ENCODE results near the gene KIAA0232. TPM values are rescaled to one million over a fixed set of nuclear protein-coding genes. Genes with fewer than 3 reads are reported as not detected.

KIAA0232 gene
- total RNA-seq, 1 experiment from 2014 or later, result 28.5 TPM

- H3K79me2 ChIP-seq (ENCODE audit: insufficient read depth, low read length), result peaks cover 2% of the 10 kb centered on the region; the same call in 1 of the 2 replicates
These were observed 63.0 kb downstream of the KIAA0232 start for GRCh38 chr4:6845574-6845973.

More at GRCh38 chr4:6845574-6845973, 63.0 kb downstream of the KIAA0232 start:
- Histone ChIP-seq H3K4me1 (ENCODE audit: insufficient read depth, low read length) (peaks cover 11% of the 10 kb centered on the region), H3K23ac (ENCODE audit: insufficient read length, low read depth, low read length) (no peak overlapping the region), H2BK5ac (ENCODE audit: insufficient read length, low read length) (no peak overlapping the region), H3K14ac (ENCODE audit: insufficient read depth, low read length) (no peak overlapping the region), H3K4ac (ENCODE audit: low read depth, low read length) (no peak overlapping the region), H4K5ac (ENCODE audit: insufficient read length, low read depth, low read length) (no peak overlapping the region), H2BK120ac (ENCODE audit: low read depth, low read length, poor library complexity, severe bottlenecking) (no peak overlapping the region), H3K56ac (ENCODE audit: insufficient read length, low read depth, low read length) (no peak overlapping the region), H2AK5ac (ENCODE audit: insufficient read length, low read length) (no peak overlapping the region), H2BK20ac (ENCODE audit: low read depth, low read length, poor library complexity, severe bottlenecking) (no peak overlapping the region), H3K79me1 (ENCODE audit: insufficient read depth, low read depth, low read length, poor library complexity, severe bottlenecking) (no peaks in the 10 kb centered on the region), H4K8ac (replicated peaks; ENCODE audit: insufficient read length, low read depth, low read length) (no peak overlapping the region), H3K4me2 (ENCODE audit: insufficient read depth, insufficient read length, low read length) (no peak overlapping the region), H3K9ac (ENCODE audit: extremely low read depth, insufficient read length, low read length) (no peak overlapping the region), H3K27ac (ENCODE audit: insufficient read length, low read depth, low read length) (no peak overlapping the region), H3K23me2 (ENCODE audit: insufficient read length, low read depth, low read length, poor library complexity, severe bottlenecking) (no peaks in the 10 kb centered on the region), H2AFZ (ENCODE audit: low read length) (no peak overlapping the region), H3K9me3 (ENCODE audit: control insufficient read depth, low read depth, low read length) (no peaks in the 10 kb centered on the region), H2BK15ac (ENCODE audit: low read depth, low read length) (no peak overlapping the region), H4K20me1 (ENCODE audit: control insufficient read depth, insufficient read depth, insufficient read length) (no peaks in the 10 kb centered on the region), H2BK12ac (ENCODE audit: insufficient read length, low read depth, low read length) (no peak overlapping the region), H4K91ac (ENCODE audit: insufficient read length, low read depth, low read length) (no peak overlapping the region), H3K27me3 (ENCODE audit: insufficient read depth, low read length) (no peaks in the 10 kb centered on the region), H3K18ac (ENCODE audit: insufficient read length, low read depth, low read length) (no peak overlapping the region), H3T11ph (ENCODE audit: low read length) (no peak overlapping the region)
- Mint-ChIP-seq H3K27me3 (ENCODE audit: low read depth) (no peaks in the 10 kb centered on the region), H3K4me3 (no peak overlapping the region), H3K27ac (peak overlapping the region in 1 of 3 experiments; percentile 90; a peak in 2 of 7 replicates), H3K4me1 (peaks cover 46 to 59% of the 10 kb centered on the region in 2 experiments), H3K9me3 (no peaks in the 10 kb centered on the region), H3K36me3 (ENCODE audit: insufficient read depth in 1 of 3, low read depth in 3 of 3) (peaks cover 15 to 35% (median 34%) of the 10 kb centered on the region in 3 experiments)
- TF ChIP-seq CTCF (conservative IDR thresholded peaks at IDR 0.05), result no peak
- WGBS (ENCODE audit: extremely low coverage, insufficient read length, low lambda C conversion rate), result no CpG with 5 or more reads among the region's 6 CpGs
- DNase-seq, result no peak

All from H9 (cell line).